ENCODE data around the gene SUN2.
A peak's percentile ranks its signal among the peaks of the same experiment; 100 is the strongest.
"Not testable (repeated sequence)": the region's sequence is repeated elsewhere in the genome, so short reads cannot be mapped to it uniquely, and the experiment has no call there.

SUN2 gene, protein sequence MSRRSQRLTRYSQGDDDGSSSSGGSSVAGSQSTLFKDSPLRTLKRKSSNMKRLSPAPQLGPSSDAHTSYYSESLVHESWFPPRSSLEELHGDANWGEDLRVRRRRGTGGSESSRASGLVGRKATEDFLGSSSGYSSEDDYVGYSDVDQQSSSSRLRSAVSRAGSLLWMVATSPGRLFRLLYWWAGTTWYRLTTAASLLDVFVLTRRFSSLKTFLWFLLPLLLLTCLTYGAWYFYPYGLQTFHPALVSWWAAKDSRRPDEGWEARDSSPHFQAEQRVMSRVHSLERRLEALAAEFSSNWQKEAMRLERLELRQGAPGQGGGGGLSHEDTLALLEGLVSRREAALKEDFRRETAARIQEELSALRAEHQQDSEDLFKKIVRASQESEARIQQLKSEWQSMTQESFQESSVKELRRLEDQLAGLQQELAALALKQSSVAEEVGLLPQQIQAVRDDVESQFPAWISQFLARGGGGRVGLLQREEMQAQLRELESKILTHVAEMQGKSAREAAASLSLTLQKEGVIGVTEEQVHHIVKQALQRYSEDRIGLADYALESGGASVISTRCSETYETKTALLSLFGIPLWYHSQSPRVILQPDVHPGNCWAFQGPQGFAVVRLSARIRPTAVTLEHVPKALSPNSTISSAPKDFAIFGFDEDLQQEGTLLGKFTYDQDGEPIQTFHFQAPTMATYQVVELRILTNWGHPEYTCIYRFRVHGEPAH

GRCh38 chr22:38755911-38756532, at the start of gene SUN2:
SUN2 (minus strand) TSS chr22:38755998; CDS start chr22:38752628, 3,370 bp downstream.
- peak; percentile 92 for DNase-seq

- DNase-seq: not testable (repeated sequence)
Measured at GRCh38 chr22:38805041-38805593, 49.3 kb upstream of the SUN2 start.

DNA sequence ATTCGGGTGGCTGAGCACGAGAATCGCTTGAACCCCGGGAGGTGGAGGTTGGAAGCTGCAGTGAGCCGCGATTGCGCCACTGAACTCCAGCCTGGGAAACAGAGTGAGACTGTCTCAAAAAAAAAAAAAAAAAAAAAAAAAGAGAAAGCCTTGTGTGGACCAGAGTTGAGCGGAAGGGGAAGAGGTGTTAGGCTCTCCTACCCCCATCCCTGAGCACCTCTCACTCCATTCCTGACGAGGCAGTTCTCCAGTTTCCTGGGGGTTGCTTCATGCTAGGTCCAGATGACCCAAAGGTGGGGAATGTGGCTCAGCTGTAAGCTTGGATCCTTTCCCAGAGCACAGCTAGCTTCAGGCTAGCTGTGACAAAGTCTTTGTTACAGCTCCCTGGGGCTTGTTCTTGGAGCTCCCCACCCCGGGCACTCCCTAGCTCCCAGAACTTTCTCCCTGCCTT, 46.9 kb upstream of the SUN2 start:
- DNase-seq: no peak

GRCh38 chr22:38799265-38800002, 43.6 kb upstream of the SUN2 start:
- DNase-seq: no peak

DNA sequence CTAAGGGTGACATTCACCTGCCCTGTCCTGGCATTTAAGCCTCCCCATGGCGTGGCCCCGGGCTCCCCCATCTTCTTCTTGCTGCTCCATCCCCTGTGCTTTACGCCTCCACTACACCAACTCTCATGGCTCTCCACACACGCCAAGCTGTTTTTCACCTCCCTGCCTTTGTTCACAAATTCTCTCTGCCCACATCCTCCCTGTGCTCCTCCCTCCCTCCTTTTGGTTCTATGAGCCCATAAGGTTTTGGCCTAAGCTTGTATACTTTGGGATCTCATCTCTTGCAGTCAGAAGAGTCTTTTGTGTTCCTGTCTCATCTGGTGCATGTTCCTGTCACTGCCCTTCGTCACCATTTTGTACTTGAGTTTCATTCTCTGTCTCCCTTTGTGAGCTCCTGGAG, 42.7 kb upstream of the SUN2 start:
- DNase-seq: no peak

DNA sequence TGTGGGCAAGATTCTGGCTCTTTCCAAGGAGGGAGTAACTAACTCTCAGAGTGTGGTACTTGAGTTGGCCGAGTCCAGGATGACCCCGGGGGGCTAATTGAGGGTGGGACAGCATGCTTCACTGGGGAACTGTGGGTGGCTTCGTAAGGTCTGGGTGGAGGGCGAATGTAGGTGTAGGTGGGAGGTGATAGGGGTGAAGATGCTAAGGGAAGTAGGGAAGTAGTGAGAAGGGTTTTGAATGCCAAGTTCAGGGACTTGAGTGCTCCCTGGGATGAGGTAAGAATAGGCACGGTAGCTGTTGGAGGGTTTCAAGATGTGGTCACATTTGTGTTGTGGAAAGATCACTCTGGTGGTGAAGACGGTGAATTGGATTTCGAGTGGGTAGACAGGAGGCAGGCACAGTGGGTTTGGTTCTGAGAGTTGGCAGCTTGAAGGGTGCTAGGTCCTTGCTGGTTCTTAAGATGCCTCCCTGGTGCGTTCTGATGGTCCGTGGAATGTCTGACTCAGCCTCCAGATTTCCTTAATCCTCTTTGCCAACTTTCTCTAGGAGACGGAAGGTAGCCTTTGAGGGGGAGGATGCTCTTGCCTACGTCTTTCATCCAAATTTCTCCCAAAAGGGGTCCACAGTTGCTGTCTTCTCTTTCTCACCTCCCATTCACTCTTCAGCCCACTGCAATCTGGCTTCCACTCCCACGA, 40.6 kb upstream of the SUN2 start:
- no peak for DNase-seq

DNA sequence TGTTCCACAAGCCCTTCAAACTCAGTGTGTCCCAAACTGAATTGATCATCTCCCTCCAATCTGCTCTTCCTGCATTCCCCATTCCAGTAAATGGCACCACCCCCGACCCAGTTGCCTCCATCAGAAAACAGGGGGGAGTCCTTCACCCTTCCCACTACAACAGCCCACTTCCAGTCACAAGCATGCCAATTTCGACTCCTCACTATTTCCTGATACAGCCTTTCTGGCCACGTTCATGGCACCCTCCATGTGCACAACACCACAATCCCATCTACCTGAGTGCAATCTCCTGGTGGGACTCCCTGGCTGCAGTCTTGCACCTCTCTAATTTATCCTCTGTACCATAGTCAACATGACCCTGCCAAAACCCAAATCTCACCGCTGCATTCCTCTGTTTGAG, 39.8 kb upstream of the SUN2 start:
- DNase-seq: no peak

GRCh38 chr22:38793721-38794466, 38.1 kb upstream of the SUN2 start, which contains the start of gene DNAL4:
DNAL4 (minus strand) TSS chr22:38794143; CDS start chr22:38782731, 11,412 bp downstream.
- peak; percentile 96 for DNase-seq

GRCh38 chr22:38793317-38793716, 37.5 kb upstream of the SUN2 start:
- DNase-seq: no peak

GRCh38 chr22:38792833-38793232, 37.0 kb upstream of the SUN2 start:
- DNase-seq: no peak

DNA sequence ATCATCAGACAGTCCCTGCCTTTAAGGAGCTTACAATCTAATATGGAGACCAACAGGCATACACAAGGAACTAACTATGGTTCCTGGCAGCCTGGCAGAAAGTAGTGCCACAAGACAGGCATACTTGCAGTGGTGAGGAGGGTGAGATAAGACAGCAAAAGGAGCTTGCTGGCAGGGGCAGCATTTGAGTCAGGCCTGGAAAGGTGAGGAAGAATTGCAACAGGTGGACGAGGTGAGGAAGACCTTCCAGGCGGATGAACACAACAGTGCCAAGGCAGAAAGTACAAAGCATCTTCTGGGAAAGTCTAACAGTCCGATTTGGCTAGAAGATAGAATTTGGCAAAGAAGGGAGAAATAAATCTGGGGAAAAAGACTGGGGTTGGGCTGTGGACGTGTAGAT, 33.8 kb upstream of the SUN2 start:
- no peak for DNase-seq

DNA sequence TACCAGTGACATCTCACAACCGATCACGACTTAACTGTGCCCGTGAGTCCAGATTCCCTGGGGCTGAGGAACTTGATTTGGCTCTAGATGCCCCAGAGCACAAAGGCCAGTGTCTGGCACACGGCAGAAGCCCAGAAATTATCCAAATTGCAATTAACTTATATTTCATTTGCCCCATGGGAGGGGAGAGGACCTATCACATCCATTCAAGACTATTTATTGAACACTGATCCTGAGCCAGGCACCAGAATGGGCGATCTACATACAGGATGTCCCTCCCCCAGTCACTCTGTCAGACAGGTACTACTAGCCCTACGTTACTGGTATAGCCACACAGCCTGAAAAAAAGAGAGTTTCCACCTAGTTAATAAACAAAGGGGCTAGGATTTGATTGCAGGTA, 33.0 kb upstream of the SUN2 start:
- DNase-seq: no peak

DNA sequence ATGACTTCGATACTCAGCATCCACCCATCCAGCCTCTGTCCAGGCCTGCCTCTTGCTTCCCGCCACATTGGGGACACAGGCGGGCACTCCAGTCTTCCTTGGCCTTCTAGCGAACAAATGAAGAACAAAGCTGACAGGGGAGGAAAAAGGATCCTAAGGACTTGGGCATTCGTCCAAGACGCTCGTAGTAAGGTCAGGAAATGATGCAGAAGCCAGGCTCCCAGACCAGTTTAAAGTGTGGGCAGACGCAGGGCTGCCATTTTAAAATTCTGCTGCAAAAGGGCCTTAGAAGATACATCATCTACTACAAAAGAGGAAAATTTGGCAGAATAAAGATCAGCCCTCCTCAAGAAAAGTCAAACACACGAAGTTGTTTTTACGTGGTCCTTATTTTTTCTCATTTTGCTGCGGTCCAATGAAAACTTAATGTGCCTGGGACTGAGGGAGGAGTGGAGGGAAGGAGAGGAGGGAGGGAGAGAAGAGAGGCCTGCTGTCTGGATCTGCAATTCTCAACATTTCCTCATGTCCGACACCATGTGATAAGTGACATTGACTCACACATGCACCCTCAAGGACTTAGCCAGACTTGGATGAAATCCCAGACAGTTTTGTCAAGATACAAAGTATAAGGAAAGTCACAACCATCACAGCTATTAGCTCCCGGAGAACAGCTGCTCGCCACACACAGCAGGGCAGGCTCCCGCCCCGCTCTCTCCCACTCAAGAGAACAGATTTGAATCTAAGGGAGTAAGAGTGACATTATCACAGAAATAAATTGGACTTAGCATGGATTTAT, 32.4 kb upstream of the SUN2 start:
- DNase-seq: no peak

DNA sequence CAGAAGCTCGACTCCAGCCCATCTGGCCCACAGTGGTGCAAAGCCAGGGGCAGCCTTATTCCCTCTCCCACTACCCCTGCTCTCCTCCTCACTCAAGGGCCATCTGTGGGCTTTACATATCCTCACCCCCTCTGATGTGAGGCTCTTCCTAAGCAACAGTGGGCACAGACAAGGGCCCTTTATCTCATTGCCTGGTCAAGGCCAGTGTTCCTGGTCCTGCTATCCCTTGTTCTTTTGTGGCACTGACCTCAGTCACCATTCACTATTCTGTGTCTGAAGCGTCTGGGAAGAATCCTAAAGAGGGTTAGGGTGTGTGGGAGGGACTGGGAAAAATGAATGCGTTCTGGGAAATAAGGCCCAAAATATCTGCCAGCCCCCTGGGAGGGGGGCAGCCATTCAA, 30.8 kb upstream of the SUN2 start:
- DNase-seq: no peak

DNA sequence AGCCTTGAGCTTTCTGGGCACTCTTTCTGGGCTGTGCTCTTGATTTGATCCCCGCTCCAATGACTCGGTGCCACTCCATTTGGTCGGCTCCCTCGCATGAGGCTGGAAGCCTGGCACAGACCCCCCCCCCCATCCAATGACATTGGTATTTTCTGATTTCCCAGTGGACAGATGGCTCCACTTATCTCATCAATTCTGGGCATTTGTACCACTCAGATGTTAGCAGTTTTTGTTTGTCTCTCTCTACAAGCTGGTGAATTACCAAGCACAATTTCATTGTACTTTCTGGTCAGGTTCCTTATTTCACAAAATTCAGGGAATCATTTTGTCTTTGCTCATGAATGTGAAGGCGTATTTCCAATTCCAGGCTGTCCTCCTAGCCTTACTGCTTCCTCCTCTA, 29.1 kb upstream of the SUN2 start:
- no peak for DNase-seq

GRCh38 chr22:38784035-38784434, 28.2 kb upstream of the SUN2 start:
- DNase-seq: no peak

GRCh38 chr22:38783095-38783615, 27.4 kb upstream of the SUN2 start:
- DNase-seq: peak; percentile 59

- no peak for DNase-seq
Measured at GRCh38 chr22:38782402-38783094, 26.8 kb upstream of the SUN2 start.

DNA sequence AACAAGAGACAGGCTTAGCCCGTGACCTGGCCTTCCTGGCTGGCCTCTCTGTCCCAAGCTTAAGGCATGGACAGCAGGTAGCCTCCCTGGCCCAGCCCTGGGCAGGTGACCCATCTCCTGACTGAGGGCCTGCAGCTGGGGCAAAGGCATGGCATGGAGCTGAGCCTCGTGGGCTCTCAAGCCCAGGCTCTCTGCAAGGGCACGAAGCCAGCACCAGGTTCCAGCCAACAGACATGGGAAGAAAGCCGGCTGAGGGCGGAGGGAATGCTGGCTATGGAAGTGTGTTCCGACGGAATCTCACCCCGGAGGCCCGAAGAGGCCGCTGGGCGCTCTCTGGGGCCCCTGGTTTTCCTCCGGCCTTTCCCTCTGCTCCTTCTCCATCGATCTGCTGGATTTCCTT, 25.2 kb upstream of the SUN2 start:
- peak; percentile 41 for DNase-seq

Measured in islet precursor cell (in vitro differentiated cells).